Urinary bladder (tissue), 4 donors: ENCODE data around the gene FOXK2. TPM values are rescaled to one million over a fixed set of nuclear protein-coding genes. Genes with fewer than 3 reads are reported as not detected.
"Not testable (repeated sequence)": the region's sequence is repeated elsewhere in the genome, so short reads cannot be mapped to it uniquely, and the experiment has no call there.

ENCODE experiments used
- DNase-seq: peaks from one replicate; pipeline ENCODE4 v3.0.0-alpha.2; 2015; ENCODE audit errors: extremely low spot score
- H3K27ac ChIP-seq: one replicate; pipeline ENCODE4 v1.5.1; 2013; ENCODE audit warnings: low read depth, mild to moderate bottlenecking, moderate library complexity
- H3K36me3 ChIP-seq: one replicate; pipeline ENCODE4 v1.6.1; 2013; ENCODE audit warnings: mild to moderate bottlenecking, moderate library complexity; ENCODE audit not compliant: insufficient read depth
- H3K4me1 ChIP-seq: one replicate; pipeline ENCODE4 v1.6.1; 2013; ENCODE audit warnings: mild to moderate bottlenecking, moderate library complexity; ENCODE audit not compliant: insufficient read depth
- H3K4me3 ChIP-seq: one replicate; pipeline ENCODE4 v1.5.1; 2013; ENCODE audit warnings: low read depth, low read length
- WGBS: extraction: QIAGEN DNeasy Blood & Tissue Kit; methylation state at CpG from one replicate; pipeline ENCODE4 v1.1.7; 2013; 5-methylcytosine and 5-hydroxymethylcytosine counted together
- polyA plus RNA-seq: library from polyadenylated mRNA; stranded (reverse); fragments of 200-250 nt; gene quantifications from one replicate; pipeline ENCODE4 v1.2.3, GENCODE V29; 2013
- total RNA-seq: library from RNA; depleted of rRNA; stranded (reverse); fragments of >200 nt; gene quantifications from one replicate; pipeline ENCODE4 v1.2.3, GENCODE V29; 2014
- donor health status: healthy with polysubstance abuse.
- donor health status: healthy.

FOXK2 gene
- total and polyA plus RNA-seq, 2 donors = 19.9 to 24.0 TPM

DNA sequence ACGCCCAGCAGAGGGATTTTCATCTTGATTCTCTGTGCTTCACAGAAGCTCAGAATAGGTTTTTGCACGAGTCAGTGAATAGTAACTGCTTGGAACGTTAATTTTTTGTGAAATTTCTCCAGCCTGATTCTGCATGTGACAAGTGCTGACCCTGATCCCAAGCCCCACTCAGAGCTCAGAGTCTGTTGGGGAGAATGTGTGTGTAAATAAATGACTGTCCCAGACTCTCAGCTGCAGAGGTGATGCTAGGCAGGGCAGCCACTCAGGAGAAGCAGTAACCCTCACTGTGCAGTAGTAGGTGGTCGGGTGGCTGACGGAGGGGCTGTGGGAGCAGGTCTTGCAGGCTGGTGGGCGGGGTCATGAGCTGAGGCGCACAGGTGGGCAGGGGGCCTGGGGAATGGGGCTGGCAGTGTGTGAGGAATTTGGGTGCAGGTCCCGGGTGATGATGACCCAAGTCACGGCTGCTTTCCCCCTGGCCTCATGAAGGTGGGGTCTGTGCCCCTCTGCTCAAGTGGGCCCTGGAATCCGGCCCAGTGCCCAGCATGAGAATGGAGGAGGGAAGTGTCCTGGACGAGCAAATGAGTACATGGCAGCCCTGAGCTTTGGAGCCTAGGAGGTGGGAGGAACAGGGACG lies 16.3 kb upstream of the FOXK2 start:
- Histone ChIP-seq H3K4me1 (no peaks in the 10 kb centered on the region), H3K4me3 (no peak overlapping the region), H3K36me3 (no peaks in the 10 kb centered on the region), H3K27ac (no peak overlapping the region)
- no peak for DNase-seq
- WGBS = 78% methylated on average over 12 of the region's 12 CpGs

- Histone ChIP-seq H3K36me3 (no peaks in the 10 kb centered on the region), H3K4me1 (no peaks in the 10 kb centered on the region), H3K27ac (no peak overlapping the region), H3K4me3 (no peak overlapping the region)
- no peak for DNase-seq
- WGBS = 74% methylated on average over 21 of the region's 21 CpGs
These were observed 15.7 kb upstream of the FOXK2 start for GRCh38 chr17:82503728-82504308.

DNA sequence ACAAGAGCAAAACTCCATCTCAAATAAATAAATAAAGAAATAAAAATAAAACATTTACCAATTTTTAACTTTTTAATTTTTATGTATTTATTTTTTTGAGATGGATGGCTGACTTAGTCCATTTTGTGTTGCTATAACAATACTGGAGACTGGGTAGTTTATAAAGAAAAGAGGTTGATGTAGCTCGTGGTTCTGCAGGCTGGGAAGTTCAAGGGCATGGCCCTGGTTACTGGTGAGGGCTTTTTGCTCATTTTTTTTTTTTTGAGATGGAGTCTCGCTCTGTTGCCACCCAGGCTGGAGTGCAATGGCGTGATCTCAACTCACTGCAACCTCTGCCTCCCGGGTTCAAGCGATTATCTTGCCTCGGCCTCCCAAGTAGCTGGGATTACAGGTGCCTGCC lies 14.2 kb upstream of the FOXK2 start:
- DNase-seq = no peak
- H3K4me3 ChIP-seq = no peak overlapping the region
- WGBS = 94% methylated on average over 6 of the region's 6 CpGs
- no peaks in the 10 kb centered on the region for H3K4me1 ChIP-seq
- no peak overlapping the region for H3K27ac ChIP-seq
- no peaks in the 10 kb centered on the region for H3K36me3 ChIP-seq

DNA sequence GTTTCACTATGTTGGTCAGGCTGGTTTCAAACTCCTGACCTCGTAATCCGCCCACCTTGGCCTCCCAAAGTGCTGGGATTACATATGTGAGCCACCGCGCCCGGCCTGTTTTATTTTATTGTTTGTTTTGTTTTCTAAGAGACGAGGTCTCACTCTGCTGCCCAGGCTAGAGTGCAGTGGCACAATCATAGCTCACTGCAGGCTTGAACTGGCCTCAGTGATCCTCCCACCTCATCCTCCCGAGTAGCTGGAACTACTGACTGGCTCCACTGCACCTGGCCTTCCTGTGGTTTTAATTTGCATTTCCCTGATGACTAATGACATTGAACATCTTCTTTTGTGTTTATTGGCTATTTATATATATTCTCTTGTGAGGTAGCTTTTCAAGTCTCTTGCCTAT lies 13.1 kb upstream of the FOXK2 start:
- H3K36me3 ChIP-seq, DNase-seq, H3K27ac ChIP-seq, H3K4me1 ChIP-seq, H3K4me3 ChIP-seq: not testable (repeated sequence)
- WGBS = 70% methylated on average over 7 of the region's 7 CpGs

GRCh38 chr17:82507631-82508175 lies 11.8 kb upstream of the FOXK2 start:
- Histone ChIP-seq H3K36me3 (no peaks in the 10 kb centered on the region), H3K4me1 (no peaks in the 10 kb centered on the region), H3K27ac (no peak overlapping the region), H3K4me3 (no peak overlapping the region)
- no peak for DNase-seq
- WGBS = 83% methylated on average over 7 of the region's 7 CpGs

DNA sequence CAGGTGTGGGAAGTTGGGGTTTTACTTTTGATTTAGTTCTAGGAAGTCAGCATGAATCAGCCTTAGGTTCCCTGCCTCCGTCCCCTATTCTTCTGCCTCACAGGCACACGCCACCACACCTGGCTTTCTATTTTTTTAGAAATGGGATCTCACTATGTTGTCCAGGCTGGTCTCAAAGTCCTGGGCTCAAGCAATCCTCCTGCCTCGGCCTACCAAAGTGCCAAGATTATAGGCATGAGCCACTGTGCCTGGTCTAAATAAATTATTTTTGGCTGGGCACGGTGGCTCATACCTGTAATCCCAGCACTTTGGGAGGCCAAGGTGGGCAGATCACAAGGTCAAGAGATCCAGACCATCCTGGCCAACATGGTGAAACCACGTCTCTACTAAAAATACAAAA lies 7.9 kb upstream of the FOXK2 start:
- 90% methylated on average over 5 of the region's 5 CpGs for whole genome bisulfite sequencing
- DNase-seq, H3K4me3 ChIP-seq, H3K36me3 ChIP-seq, H3K4me1 ChIP-seq, H3K27ac ChIP-seq: not testable (repeated sequence)

DNA sequence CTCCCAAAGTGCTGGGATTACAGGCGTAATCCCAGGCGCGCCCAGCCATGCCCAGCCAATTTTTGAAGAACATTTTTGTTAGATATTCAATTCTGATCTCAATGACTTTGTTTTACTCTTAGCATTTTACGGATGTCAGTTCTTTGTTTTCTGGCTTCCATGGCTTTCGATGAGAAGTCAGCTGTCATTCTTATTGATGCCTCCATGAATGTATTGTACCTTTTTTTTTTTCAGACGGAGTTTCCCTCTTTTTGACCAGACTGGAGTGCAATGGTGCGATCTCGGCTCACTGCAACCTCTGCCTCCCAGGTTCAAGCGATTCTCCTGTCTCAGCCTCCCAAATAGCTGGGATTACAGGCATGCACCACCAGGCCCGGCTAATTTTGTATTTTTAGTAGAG lies 5.7 kb upstream of the FOXK2 start:
- H3K27ac ChIP-seq, H3K4me1 ChIP-seq, H3K36me3 ChIP-seq, DNase-seq, H3K4me3 ChIP-seq: not testable (repeated sequence)
- 93% methylated on average over 10 of the region's 10 CpGs for WGBS

- Histone ChIP-seq H3K27ac (no peak overlapping the region), H3K36me3 (no peaks in the 10 kb centered on the region), H3K4me1 (no peaks in the 10 kb centered on the region), H3K4me3 (no peak overlapping the region)
- WGBS = 80% methylated on average over 10 of the region's 10 CpGs
- no peak for DNase-seq
These were observed 2.2 kb upstream of the FOXK2 start for GRCh38 chr17:82517230-82517865.

DNA sequence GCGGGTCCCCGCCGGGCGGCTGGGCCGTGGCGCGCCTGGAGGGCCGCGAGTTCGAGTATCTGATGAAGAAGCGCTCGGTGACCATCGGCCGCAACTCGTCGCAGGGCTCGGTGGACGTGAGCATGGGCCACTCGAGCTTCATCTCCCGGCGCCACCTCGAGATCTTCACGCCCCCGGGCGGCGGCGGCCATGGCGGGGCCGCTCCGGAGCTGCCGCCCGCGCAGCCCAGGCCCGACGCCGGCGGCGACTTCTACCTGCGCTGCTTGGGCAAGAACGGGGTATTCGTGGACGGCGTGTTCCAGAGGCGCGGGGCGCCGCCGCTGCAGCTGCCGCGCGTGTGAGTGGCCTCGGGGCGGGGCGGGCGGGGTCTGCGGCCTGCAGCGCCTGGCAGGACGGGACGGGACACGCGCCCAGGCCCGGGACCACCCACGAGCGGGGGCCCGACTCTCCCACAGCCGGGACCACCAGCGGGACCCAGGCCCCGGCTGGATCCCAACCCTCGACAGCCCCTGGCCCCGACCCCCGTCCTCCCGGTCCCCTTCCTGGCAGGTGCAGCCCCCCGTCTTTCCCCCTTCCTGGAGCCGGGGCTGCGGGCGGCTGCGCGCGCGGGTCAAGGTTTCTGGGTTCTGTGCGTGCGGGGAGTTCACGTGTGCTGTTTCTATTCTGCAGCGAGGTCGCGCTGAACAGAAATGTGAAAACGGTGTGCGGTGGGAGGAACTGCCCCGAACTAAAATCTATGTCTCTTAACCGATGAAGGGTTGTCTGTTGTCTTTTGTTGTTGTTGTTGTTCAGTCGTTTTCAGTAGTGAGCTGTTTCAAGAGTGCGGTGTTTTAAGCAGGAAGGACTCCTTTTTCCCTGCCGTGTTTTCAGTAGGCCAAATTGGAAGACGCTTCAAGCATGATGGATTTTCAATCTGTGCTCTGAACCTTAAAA lies 705 bp downstream of the FOXK2 start:
- Histone ChIP-seq H3K36me3 (no peaks in the 10 kb centered on the region), H3K4me1 (peaks cover 4% of the 10 kb centered on the region), H3K4me3 (peak overlapping the region; percentile 98), H3K27ac (peak overlapping the region; percentile 71)
- DNase-seq = no peak
- under 1% methylated on average over 94 of the region's 94 CpGs for WGBS

DNA sequence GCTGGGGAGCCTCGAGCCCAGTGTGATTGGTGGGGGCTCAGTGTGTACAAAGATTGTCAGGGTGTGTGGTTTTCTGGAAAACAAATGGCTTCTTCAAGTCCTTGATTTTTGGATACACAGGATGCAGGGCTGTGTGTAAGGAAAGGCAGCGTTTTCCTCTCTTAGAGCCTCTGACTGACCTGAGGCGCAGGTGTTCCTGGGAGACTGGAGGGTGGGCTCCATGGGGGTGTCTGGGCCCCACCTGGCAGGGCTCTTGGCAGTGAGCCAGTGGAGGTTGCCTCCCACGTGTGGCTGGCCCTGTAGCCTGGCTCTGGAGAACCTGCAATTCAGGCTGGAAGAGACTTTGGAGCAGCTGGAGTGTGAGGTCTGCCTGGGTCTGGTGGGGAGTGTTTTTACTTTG lies 5.0 kb downstream of the FOXK2 start:
- peaks cover 4% of the 10 kb centered on the region for H3K4me1 ChIP-seq
- no peak overlapping the region for H3K4me3 ChIP-seq
- no peaks in the 10 kb centered on the region for H3K36me3 ChIP-seq
- 45% methylated on average over 4 of the region's 4 CpGs for WGBS
- DNase-seq = no peak
- H3K27ac ChIP-seq = no peak overlapping the region

- no peak for DNase-seq
- Histone ChIP-seq H3K4me3 (no peak overlapping the region), H3K27ac (no peak overlapping the region), H3K36me3 (no peaks in the 10 kb centered on the region), H3K4me1 (peaks cover 4% of the 10 kb centered on the region)
- 53% methylated on average over 4 of the region's 4 CpGs for WGBS
These were observed 6.2 kb downstream of the FOXK2 start for GRCh38 chr17:82525712-82526111.

- Histone ChIP-seq H3K4me3 (no peak overlapping the region), H3K27ac (no peak overlapping the region), H3K36me3 (no peaks in the 10 kb centered on the region), H3K4me1 (peaks cover 2% of the 10 kb centered on the region)
- DNase-seq = no peak
- 73% methylated on average over 8 of the region's 8 CpGs for WGBS
These were observed 8.4 kb downstream of the FOXK2 start for GRCh38 chr17:82527898-82528297.

- Histone ChIP-seq H3K4me3 (no peak overlapping the region), H3K27ac (no peak overlapping the region), H3K4me1 (peaks cover 2% of the 10 kb centered on the region), H3K36me3 (no peaks in the 10 kb centered on the region)
- WGBS = 41% methylated on average over 17 of the region's 17 CpGs
- no peak for DNase-seq
These were observed 9.1 kb downstream of the FOXK2 start for GRCh38 chr17:82528484-82529265.
